Measurements from ENCODE around the gene EFHC1. TPM values are rescaled to one million over a fixed set of nuclear protein-coding genes. Genes with fewer than 3 reads are reported as not detected.

Gene EFHC1
- total and polyA plus RNA-seq, 2 donors from 2014 or later, result 25.4 to 33.9 TPM

DNA sequence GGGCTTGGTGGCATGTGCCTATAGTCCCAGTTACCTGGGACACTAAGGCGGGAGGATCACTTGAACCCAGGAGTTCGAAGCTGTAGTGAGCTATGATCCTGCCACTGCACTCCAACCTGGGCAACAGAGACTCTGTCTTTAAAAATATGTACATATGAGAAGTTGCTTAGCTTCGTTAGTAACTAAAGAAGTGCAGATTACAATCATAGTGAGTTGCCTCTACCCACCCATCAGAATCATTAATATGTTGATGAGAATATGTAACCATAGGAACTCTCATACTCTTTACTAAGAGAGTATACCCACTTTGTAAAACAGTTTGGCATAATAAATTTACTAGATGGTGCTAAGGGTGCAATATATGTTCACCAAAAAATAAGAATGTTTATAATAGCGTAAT is 54.0 kb downstream of the EFHC1 start:
- Histone ChIP-seq H3K4me1 (ENCODE audit: control insufficient read depth in 2 of 3, insufficient read depth in 2 of 3, low read depth in 1 of 3, low read length in 3 of 3) (no peaks in the 10 kb centered on the region), H3K27me3 (ENCODE audit: control insufficient read depth, insufficient read depth, low read length) (no peaks in the 10 kb centered on the region), H3K4me3 (ENCODE audit: low read length in 3 of 3) (no peak overlapping the region), H3K9ac (ENCODE audit: low read length in 3 of 3) (no peak overlapping the region), H3K36me3 (ENCODE audit: control insufficient read depth in 2 of 3, insufficient read depth in 3 of 3, low read length in 3 of 3) (no peaks in the 10 kb centered on the region), H3K27ac (ENCODE audit: low read depth in 2 of 2, low read length in 2 of 2) (no peak overlapping the region), H3K9me3 (ENCODE audit: control insufficient read depth in 2 of 3, insufficient read depth in 1 of 3, low read length in 3 of 3) (no peaks in the 10 kb centered on the region)
- DNase-seq, result no peak
- FAIRE-seq, result no peak
- TF ChIP-seq, protein P1, sequence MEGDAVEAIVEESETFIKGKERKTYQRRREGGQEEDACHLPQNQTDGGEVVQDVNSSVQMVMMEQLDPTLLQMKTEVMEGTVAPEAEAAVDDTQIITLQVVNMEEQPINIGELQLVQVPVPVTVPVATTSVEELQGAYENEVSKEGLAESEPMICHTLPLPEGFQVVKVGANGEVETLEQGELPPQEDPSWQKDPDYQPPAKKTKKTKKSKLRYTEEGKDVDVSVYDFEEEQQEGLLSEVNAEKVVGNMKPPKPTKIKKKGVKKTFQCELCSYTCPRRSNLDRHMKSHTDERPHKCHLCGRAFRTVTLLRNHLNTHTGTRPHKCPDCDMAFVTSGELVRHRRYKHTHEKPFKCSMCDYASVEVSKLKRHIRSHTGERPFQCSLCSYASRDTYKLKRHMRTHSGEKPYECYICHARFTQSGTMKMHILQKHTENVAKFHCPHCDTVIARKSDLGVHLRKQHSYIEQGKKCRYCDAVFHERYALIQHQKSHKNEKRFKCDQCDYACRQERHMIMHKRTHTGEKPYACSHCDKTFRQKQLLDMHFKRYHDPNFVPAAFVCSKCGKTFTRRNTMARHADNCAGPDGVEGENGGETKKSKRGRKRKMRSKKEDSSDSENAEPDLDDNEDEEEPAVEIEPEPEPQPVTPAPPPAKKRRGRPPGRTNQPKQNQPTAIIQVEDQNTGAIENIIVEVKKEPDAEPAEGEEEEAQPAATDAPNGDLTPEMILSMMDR (IDR thresholded peaks at IDR 0.05; ENCODE audit: borderline replicate concordance, extremely low read depth, insufficient read depth), result no peak
- intact Hi-C loops (cut with DNase I), result no loop called here

DNA sequence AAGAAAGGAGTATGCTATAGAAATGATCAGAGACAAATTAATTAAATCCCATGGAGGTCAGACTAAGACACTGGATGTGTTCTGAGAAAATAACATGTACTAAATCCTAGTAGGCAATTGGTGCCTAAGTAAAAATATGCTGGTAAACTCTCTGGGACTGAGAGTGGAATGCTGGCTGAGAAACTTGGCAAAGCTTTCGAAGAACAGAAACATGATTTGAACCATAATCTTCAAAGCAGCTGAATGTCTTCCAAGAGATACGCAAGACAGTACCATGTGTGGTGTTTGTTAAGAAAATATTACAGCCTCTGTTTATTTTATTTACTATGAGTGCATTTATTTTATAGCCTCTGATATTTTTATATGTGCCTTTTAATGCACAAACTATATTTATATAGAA is 55.2 kb downstream of the EFHC1 start:
- TF ChIP-seq, protein P1 (IDR thresholded peaks at IDR 0.05; ENCODE audit: borderline replicate concordance, extremely low read depth, insufficient read depth), result no peak
- DNase-seq (peak in 1 of 5 donors; percentile 30), FAIRE-seq (no peak)
- intact Hi-C loops (cut with DNase I), result no loop called here
- Histone ChIP-seq H3K36me3 (ENCODE audit: control insufficient read depth in 2 of 3, insufficient read depth in 3 of 3, low read length in 3 of 3) (no peaks in the 10 kb centered on the region), H3K27ac (ENCODE audit: low read depth in 2 of 2, low read length in 2 of 2) (no peak overlapping the region), H3K9ac (ENCODE audit: low read length in 3 of 3) (no peak overlapping the region), H3K4me3 (ENCODE audit: low read length in 3 of 3) (no peak overlapping the region), H3K4me1 (ENCODE audit: control insufficient read depth in 2 of 3, insufficient read depth in 2 of 3, low read depth in 1 of 3, low read length in 3 of 3) (no peaks in the 10 kb centered on the region), H3K9me3 (ENCODE audit: control insufficient read depth in 2 of 3, insufficient read depth in 1 of 3, low read length in 3 of 3) (no peaks in the 10 kb centered on the region), H3K27me3 (ENCODE audit: control insufficient read depth, insufficient read depth, low read length) (no peaks in the 10 kb centered on the region)

DNA sequence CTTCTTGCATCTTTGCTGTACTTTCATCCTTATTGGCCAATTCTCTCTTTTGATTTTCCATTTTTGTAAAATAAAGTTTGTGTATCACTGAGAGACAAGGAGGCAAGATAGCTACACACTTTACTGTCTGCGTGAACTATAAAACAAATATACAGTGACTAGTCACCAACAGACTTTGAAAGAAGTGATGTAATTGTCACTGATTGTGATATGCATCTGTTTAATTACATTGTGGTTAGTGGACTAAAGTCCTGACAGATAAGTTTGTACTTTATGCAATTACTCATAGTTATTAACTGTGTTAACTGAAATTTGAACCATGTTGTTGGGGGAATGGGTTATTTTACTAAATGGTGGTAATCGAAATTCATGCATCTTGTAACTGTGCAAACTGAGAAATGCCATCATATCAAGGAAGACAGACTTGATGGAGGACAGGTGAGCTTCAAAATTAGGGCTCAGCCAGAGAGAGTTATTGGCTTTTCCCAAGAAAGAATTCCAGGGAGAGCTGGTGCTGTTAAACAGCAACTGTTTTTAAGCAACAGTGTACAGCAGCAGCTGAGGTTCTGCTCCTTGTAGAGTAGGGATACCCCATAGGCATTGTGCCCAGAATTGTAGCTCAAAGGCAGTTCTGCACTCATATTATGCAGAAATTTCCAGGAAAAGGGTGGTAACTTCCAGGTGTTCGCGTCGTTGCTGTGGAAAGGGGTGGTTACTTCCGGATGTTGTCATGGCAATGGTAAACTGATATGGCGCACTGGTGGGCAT is 62.9 kb downstream of the EFHC1 start:
- Histone ChIP-seq H3K27me3 (ENCODE audit: control insufficient read depth, insufficient read depth, low read length) (no peaks in the 10 kb centered on the region), H3K27ac (ENCODE audit: low read depth in 2 of 2, low read length in 2 of 2) (no peak overlapping the region), H3K9ac (ENCODE audit: low read length in 3 of 3) (no peak overlapping the region), H3K9me3 (ENCODE audit: control insufficient read depth in 2 of 3, insufficient read depth in 1 of 3, low read length in 3 of 3) (no peaks in the 10 kb centered on the region), H3K4me1 (ENCODE audit: control insufficient read depth in 2 of 3, insufficient read depth in 2 of 3, low read depth in 1 of 3, low read length in 3 of 3) (no peaks in the 10 kb centered on the region), H3K4me3 (ENCODE audit: low read length in 3 of 3) (no peak overlapping the region), H3K36me3 (ENCODE audit: control insufficient read depth in 2 of 3, insufficient read depth in 3 of 3, low read length in 3 of 3) (no peaks in the 10 kb centered on the region)
- FAIRE-seq, result no peak
- no peak for DNase-seq
- intact Hi-C loops (cut with DNase I), result no loop called here
- TF ChIP-seq, protein P1 (IDR thresholded peaks at IDR 0.05; ENCODE audit: borderline replicate concordance, extremely low read depth, insufficient read depth), result no peak

DNA sequence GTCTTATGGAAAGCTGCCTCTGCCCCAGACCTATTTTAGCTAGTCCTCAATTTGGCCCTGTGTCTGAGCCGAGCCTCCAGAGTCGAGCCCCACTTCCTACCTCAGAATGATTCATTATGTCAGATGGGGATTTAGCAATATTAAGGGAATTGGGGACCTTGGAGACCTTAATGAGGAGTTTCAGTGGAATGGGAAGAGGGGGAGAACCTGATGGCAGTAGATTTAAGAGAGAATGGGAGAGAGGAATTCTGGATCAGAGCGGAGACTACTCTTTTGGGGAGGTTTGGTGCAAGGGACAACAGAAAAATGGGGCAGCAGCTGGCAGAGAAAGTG is 63.5 kb downstream of the EFHC1 start:
- no peaks in the 10 kb centered on the region for H3K9me3 ChIP-seq (ENCODE audit: control insufficient read depth in 2 of 3, insufficient read depth in 1 of 3, low read length in 3 of 3)
- H3K4me3 ChIP-seq (ENCODE audit: low read length in 3 of 3), result no peak overlapping the region
- intact Hi-C loops (cut with DNase I), result no loop called here
- H3K9ac ChIP-seq (ENCODE audit: low read length in 3 of 3), result no peak overlapping the region
- FAIRE-seq (no peak), DNase-seq (no peak)
- no peaks in the 10 kb centered on the region for H3K27me3 ChIP-seq (ENCODE audit: control insufficient read depth, insufficient read depth, low read length)
- no peaks in the 10 kb centered on the region for H3K4me1 ChIP-seq (ENCODE audit: control insufficient read depth in 2 of 3, insufficient read depth in 2 of 3, low read depth in 1 of 3, low read length in 3 of 3)
- no peak overlapping the region for H3K27ac ChIP-seq (ENCODE audit: low read depth in 2 of 2, low read length in 2 of 2)
- TF ChIP-seq, protein P1 (IDR thresholded peaks at IDR 0.05; ENCODE audit: borderline replicate concordance, extremely low read depth, insufficient read depth), result no peak
- H3K36me3 ChIP-seq (ENCODE audit: control insufficient read depth in 2 of 3, insufficient read depth in 3 of 3, low read length in 3 of 3), result no peaks in the 10 kb centered on the region

All from kidney (tissue), 14 donors.